DMS 273 (cell line): ENCODE data around the gene AKIRIN2.

Source experiments
- DNase-seq: peaks from one replicate; lab custom pipeline; 2025; ENCODE audit not compliant: unreplicated experiment; lab: John Stamatoyannopoulos, UW

The AKIRIN2 gene

DNA sequence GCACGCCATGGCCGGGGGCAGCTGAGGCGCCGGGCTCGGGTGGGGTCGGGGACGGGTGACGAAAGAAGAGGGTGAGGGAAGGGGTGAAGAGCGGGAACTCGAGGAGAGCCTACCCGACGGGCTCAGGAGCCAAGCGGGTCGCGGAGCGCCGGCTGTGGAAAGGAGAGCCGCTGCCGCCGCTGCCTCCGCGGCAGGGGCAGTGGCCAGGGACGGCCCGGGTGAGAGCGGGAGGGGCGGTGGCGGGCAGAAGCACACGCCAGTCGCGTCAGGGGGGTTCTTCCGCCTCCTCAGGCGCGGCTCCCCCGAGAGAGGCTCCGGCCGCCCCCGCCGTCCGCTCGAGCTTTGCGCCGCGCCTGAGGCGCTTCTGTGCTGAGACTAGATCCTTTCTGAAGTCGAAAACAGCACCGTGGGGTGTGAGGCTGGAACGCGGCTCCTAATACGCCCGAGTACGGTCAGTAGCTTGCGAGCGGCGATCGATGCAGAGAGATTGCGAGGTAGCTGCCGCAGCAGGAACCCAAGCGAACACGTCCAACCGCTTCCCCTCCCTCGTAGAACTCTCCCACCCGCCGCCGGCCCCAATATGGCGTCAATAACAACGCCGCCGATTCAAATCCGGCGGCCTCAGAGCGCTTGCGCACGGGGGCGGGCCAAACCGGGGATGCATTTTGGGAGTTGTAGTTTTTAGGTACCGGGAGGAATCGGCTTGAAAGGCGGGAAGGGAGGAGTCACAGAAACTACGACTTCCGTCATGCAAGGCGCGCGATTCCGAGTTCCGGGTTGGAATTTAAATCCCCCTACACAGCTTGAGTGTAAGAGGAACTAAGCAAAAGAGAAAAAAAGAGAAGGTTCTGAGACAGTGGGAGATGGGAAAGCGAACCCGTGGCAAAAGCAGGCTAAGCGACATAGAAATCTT is at the start of gene AKIRIN2:
Gene AKIRIN2, minus strand, starts transcription at position 558 of the 913 bp plus-strand sequence. Its CDS starts 549 bp downstream, at position 9.
- peak; percentile 99 for DNase-seq

DNA sequence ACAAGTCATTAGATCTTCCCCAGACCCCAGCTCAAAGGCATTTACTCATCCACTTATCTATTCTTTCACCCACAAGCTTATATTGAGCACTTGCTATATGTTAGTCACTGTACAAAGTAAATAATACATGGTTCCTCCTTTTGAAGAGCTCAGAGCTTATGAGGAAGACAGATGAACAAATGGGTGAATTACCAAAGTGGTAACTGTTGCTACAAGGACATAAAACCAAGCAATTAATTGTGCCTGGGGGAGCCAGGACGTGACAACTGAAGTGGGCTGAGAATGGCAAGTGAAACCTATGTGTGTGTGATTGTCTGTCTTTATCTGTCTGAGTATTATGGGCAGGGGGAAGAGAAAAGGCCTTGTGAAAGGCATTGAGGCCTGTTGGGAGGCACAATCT is 45.6 kb upstream of the AKIRIN2 start:
- DNase-seq = no peak

DNA sequence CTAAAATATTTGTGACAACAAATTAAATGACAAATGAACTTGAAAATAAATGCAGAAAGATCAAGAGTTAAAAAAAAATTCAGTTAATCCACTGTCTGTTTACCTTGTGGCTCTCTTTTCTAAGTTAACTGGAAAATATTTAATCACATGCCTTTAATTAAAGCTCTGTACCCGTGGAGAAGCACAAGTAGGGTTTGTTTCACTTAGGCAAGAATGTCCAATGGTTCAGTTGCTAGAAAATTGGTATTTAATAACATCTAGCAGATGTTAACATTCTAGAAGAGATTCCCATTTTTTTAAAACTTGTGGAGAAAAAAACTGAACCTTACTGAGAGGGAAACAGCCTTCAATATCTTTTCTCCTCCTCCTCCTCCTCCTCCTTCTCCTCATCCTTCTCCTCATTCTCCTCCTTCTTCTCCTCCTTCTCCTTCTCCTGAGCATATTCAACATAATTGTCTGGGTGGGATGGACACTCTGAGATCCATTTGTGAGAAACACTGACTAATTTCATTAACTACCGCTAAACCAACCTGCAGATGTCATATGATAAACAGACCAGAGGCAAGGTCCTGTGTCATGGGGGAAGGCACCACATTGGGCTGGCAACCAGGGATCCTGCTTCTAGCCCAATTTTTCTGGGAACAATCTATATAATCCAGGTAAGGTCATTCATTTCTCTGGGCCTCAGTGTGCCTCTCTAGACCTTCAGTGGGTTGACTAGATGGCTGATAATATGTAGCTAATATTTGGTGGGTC is 44.1 kb upstream of the AKIRIN2 start:
- no peak for DNase-seq

GRCh38 chr6:87743454-87743853 is 41.4 kb upstream of the AKIRIN2 start:
- no peak for DNase-seq

- no peak for DNase-seq
These were observed 40.1 kb upstream of the AKIRIN2 start for GRCh38 chr6:87742106-87742505.

DNA sequence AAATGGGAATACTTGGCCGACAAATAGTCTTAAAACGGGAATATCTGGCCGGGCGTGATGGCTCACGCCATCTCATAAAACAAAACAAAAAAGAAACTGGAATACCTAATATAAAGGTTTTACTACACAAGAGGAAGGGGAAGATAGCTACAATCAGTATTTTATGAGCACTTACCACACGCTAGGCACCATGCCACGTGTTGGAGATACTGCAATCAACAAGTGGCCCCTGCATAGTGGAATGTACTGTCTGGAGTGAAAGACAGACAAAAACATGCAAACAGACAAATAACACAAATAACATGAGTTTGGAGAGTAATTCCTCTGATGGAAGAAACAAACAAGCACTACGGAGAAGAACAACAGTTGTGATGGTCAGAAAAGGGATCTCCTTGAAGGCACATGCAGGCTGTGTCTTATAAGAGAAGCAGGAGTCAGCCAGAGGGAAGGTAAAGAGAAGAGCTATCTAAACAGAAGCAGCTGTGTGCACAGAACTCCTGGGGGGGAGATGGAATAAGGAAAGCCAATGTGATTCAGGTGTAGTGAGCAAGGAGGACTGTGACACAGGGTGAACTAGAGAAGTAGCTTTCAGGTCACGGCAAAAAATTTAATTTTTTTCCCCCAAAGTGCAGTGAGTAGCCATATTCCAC is 39.1 kb upstream of the AKIRIN2 start:
- no peak for DNase-seq

- DNase-seq = no peak
These were observed 36.7 kb upstream of the AKIRIN2 start for GRCh38 chr6:87738744-87739143.

DNA sequence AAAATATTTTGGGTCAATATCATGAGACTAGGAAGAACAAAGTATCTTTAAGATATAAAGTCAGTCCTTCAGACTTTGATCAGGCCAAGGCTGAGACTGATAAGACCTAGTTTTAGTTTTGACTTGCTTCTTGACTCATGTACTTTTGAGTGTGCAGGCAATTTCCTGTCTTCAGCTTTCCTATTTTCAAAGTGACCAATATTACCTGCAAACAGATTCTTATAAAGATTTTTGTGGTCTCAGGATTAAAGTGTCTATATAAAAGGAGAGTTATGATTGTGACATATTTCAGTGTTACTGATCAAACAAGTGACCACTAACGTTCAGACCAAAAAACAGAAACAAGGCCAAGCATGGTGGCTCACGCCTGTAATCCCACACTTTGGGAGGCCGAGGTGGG is 36.0 kb upstream of the AKIRIN2 start:
- DNase-seq = no peak

GRCh38 chr6:87736809-87737540 is 34.9 kb upstream of the AKIRIN2 start:
- DNase-seq = no peak

DNA sequence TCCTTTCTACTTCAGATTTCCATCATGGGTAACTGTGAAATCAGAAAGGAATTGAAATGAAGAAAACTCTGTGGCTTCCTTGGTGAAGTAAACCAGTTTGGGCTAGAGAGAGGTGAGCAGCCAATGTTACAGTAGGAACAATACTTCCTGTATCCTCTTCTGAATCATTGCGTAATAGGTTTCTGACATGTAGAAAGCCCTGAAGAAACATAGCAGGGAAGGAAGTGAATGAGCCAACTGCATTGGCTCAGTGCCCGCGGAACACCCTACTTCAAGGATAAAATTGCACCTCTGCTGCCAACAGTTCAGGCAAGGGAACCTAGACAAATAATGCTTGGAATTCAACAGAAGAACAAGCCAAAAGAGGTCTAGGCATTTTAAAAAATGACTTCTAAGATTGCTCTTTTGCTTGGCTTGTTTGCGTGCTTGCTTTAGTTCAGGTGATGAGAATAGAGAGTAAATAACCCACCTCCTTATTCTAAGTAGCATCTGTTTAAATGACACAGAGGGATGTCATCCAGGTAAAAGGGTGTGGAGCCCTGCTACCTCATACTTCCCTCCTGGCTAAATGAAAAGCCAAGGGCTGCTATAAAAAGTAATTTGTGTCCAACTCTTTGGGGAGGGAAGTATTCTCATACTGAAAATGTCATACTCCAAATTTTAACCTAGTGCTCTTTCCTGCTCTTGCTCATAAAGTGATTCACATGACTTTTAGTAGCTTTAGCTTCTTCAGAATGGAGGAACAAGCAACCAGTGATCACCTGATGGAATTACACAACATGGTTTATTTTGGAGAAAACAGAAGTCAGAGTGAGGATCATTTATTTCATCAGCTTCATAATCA is 30.0 kb upstream of the AKIRIN2 start:
- peak; percentile 86 for DNase-seq

- DNase-seq = no peak
These were observed 29.0 kb upstream of the AKIRIN2 start for GRCh38 chr6:87731080-87731479.

DNA sequence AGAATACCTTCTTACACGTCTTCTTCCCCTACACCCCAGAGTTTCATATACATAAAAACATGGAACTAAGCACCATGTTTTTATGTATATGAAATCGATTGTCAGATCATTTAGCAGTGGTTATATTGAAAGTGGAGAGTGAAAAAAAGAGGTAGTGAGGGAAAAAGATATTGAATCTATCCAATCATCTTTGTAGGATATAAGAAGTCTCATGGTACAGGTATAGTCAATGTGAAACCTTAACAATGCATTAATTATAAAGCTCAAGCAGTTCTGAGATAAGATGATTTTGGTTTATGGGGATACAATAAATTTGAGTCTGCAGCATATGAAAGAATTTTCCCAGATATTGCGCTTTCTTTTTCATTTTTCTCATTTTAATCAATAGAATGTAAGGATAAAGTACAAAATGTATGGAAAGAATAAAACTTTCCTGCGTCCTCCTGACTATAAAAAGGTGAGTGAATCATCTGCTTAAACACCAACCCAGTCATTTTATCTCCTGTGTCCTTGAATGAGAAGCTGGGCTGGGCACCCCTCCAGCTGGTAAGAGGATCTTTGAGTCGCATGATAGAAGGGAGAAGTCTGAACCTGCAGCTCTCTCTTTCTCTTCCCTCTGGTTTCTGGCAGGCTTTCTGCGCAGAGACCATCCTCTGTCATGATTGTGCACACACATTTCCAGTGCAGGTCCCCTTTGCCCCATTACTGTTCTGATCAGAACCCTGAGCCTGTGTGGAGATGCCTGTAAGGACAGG is 28.1 kb upstream of the AKIRIN2 start:
- peak; percentile 45 for DNase-seq

GRCh38 chr6:87728706-87729105 is 26.7 kb upstream of the AKIRIN2 start:
- no peak for DNase-seq

GRCh38 chr6:87724983-87725811 is 23.2 kb upstream of the AKIRIN2 start:
- DNase-seq = no peak

DNA sequence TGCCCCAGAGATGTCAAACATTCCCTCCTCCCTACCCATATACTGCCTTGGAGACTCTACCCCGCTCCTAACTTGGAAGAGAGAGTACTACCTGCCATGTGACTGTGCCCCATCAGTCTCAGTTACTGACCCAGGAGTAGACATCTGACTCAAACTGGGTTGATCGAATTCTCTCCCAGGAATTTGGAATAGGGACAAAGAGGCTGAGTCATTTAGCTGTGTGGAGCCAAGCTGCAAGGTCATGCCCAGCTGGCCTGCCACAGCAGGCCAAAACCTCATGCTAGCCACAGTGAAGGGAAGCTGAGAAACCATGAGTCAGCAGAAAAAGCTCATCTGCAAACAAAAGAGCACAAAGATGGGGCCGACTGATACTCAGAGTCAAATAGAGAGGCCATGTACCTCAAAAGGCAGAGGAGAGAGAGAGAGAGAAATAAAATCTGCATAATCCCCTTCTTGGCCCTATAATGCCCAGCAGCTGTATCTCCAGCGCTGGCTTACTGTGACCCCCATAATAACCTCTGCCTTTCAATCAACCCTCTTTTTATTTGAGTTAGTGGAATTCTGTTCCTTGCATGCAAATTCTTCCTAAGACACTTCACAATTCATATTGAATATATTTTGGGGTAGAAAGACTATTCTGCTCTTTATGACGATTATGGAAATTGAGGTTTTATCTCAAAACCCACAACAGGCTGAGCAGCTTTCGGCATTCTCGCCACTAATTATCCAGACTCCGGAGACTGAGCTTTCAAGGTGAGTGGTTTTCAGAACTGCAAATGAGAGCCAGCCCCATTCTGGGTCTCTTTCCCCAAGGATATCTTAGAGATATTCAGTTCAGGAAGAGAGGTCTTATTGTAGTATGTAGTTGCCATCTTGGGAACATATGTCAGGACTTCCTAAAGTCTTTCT is 21.4 kb upstream of the AKIRIN2 start:
- peak; percentile 82 for DNase-seq

DNA sequence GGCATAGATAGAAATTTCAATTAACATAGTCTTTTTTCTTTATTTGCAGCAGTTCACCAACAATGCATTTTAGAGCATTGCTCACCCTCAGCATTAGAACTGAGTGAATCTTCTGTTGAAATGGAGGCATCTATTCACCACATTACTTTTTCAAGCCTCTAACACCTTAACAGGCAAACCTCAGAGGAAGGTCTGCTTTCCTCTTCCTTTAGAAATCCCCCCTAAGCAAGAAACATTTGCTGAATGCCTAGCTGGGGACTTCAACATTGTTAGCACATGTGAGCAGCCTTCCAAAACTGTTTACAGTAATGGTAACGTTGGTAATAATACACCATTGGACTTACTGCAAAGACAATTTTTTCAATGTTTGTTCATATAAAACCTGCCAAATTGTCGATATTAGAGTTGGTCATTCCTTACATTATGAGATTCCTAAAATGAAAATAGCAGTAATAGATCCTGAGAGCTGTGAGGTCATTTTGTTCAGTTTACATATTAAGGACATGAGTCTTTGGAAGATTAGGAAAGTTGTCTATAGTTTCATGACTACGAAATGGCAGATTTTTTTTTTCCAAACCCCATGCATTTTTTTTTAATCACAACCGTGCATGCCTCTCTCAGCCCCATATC is 20.6 kb upstream of the AKIRIN2 start:
- no peak for DNase-seq

DNA sequence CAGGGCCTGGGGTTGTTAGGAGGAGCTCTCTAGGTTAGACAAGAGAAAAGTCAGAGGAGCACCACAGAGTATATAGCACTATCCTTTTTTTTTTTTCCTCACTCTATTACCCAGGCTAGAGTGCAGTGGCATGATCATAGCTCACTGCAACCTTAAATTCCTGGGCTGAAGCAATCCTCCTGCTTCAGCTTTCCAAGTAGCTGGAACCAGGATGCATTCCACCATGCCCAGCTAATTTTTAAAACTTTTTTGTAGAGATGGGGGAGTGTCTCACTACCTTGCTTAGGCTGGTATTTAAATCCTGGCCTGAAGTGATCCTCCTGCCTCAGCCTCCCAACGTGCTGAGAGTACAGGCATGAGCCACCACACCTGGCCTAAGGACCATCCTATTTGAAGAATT is 19.3 kb upstream of the AKIRIN2 start:
- DNase-seq = no peak
